ENCODE data around the gene KIF3B.

KIF3B gene

GRCh38 chr20:32232326-32232886 lies 45.0 kb upstream of the KIF3B start:
- H3K27ac ChIP-seq, result no peak overlapping the region
- DNase-seq (ENCODE audit: low spot score), result no peak
- TF ChIP-seq CTCF (IDR thresholded peaks at IDR 0.05), result no peak
- no peak overlapping the region for H3K4me3 ChIP-seq

- H3K4me3 ChIP-seq, result no peak overlapping the region
- DNase-seq (ENCODE audit: low spot score), result no peak
- no peak overlapping the region for H3K27ac ChIP-seq
- no peak for TF ChIP-seq CTCF (IDR thresholded peaks at IDR 0.05)
Observed at GRCh38 chr20:32233286-32233685, 44.2 kb upstream of the KIF3B start.

- no peak overlapping the region for H3K27ac ChIP-seq
- H3K4me3 ChIP-seq, result no peak overlapping the region
- no peak for DNase-seq (ENCODE audit: low spot score)
- TF ChIP-seq CTCF (IDR thresholded peaks at IDR 0.05), result no peak
Observed at GRCh38 chr20:32234135-32234808, 43.2 kb upstream of the KIF3B start.

GRCh38 chr20:32235331-32236047 lies 42.0 kb upstream of the KIF3B start:
- Histone ChIP-seq H3K4me3 (no peak overlapping the region), H3K27ac (no peak overlapping the region)
- DNase-seq (ENCODE audit: low spot score), result no peak
- no peak for TF ChIP-seq CTCF (IDR thresholded peaks at IDR 0.05)

- Histone ChIP-seq H3K27ac (no peak overlapping the region), H3K4me3 (no peak overlapping the region)
- no peak for TF ChIP-seq CTCF (IDR thresholded peaks at IDR 0.05)
- no peak for DNase-seq (ENCODE audit: low spot score)
Observed at GRCh38 chr20:32236048-32236533, 41.4 kb upstream of the KIF3B start.

- no peak for TF ChIP-seq CTCF (IDR thresholded peaks at IDR 0.05)
- Histone ChIP-seq H3K4me3 (no peak overlapping the region), H3K27ac (no peak overlapping the region)
- DNase-seq (ENCODE audit: low spot score), result no peak
Observed at GRCh38 chr20:32236819-32237218, 40.6 kb upstream of the KIF3B start.

Measured in coronary artery (tissue), 2 donors.